Measurements from ENCODE around the gene MYO3B. TPM values are rescaled to one million over a fixed set of nuclear protein-coding genes. Genes with fewer than 3 reads are reported as not detected.

MYO3B gene
- total RNA-seq, 1 experiment from 2014 or later, result 0.52 TPM

- H3K36me3 ChIP-seq (ENCODE audit: insufficient read depth, low read length, poor library complexity, severe bottlenecking), result no peaks in the 10 kb centered on the region
- peaks cover 3% of the 10 kb centered on the region for H3K9me3 ChIP-seq (ENCODE audit: low read depth, low read length, poor library complexity, severe bottlenecking)
- ChIA-PET POLR2A (ENCODE audit: low non-redundant PET) (no interaction called here), CTCF (no interaction called here)
- BruUV-seq (replicated peaks), result no TSS peak
- no peak overlapping the region for H3K4me3 ChIP-seq (ENCODE audit: low read depth, low read length, poor library complexity, severe bottlenecking)
- H3K27me3 ChIP-seq (replicated peaks; ENCODE audit: insufficient read depth, low read depth, low read length, poor library complexity), result no peaks in the 10 kb centered on the region
- no peak for DNase-seq (ENCODE audit: low spot score)
- H3K27ac ChIP-seq (ENCODE audit: low read depth, low read length, poor library complexity, severe bottlenecking), result no peak overlapping the region
- intact Hi-C loops (cut with micrococcal nuclease; ENCODE audit: unreplicated experiment), result no loop called here
- TF ChIP-seq EZH2 (IDR thresholded peaks at IDR 0.05; ENCODE audit: borderline replicate concordance, low read depth, low read length, poor library complexity, severe bottlenecking) (no peak), CTCF (conservative IDR thresholded peaks at IDR 0.05; ENCODE audit: low read depth, low read length) (no peak)
- H3K4me1 ChIP-seq (ENCODE audit: insufficient read depth, low read length, poor library complexity, severe bottlenecking), result peaks cover 24% of the 10 kb centered on the region
Measured at GRCh38 chr2:170147576-170147975, 30.4 kb upstream of the MYO3B start.

GRCh38 chr2:170148161-170148560 is 29.8 kb upstream of the MYO3B start:
- no peaks in the 10 kb centered on the region for H3K36me3 ChIP-seq (ENCODE audit: insufficient read depth, low read length, poor library complexity, severe bottlenecking)
- intact Hi-C loops (cut with micrococcal nuclease; ENCODE audit: unreplicated experiment), result no loop called here
- CTCF ChIA-PET, result no interaction called here
- H3K27me3 ChIP-seq (replicated peaks; ENCODE audit: insufficient read depth, low read depth, low read length, poor library complexity), result no peaks in the 10 kb centered on the region
- H3K27ac ChIP-seq (ENCODE audit: low read depth, low read length, poor library complexity, severe bottlenecking), result no peak overlapping the region
- peaks cover 22% of the 10 kb centered on the region for H3K4me1 ChIP-seq (ENCODE audit: insufficient read depth, low read length, poor library complexity, severe bottlenecking)
- no peak overlapping the region for H3K4me3 ChIP-seq (ENCODE audit: low read depth, low read length, poor library complexity, severe bottlenecking)
- TF ChIP-seq EZH2 (IDR thresholded peaks at IDR 0.05; ENCODE audit: borderline replicate concordance, low read depth, low read length, poor library complexity, severe bottlenecking), result no peak
- no peak for TF ChIP-seq CTCF (conservative IDR thresholded peaks at IDR 0.05; ENCODE audit: low read depth, low read length)
- no peak for DNase-seq (ENCODE audit: low spot score)
- POLR2A ChIA-PET (ENCODE audit: low non-redundant PET), result no interaction called here
- peaks cover 6% of the 10 kb centered on the region for H3K9me3 ChIP-seq (ENCODE audit: low read depth, low read length, poor library complexity, severe bottlenecking)
- BruUV-seq (replicated peaks), result no TSS peak

GRCh38 chr2:170152421-170152820 is 25.5 kb upstream of the MYO3B start:
- no TSS peak for BruUV-seq (replicated peaks)
- Histone ChIP-seq H3K4me1 (ENCODE audit: insufficient read depth, low read length, poor library complexity, severe bottlenecking) (peaks cover 33% of the 10 kb centered on the region), H3K9me3 (ENCODE audit: low read depth, low read length, poor library complexity, severe bottlenecking) (peaks cover 8% of the 10 kb centered on the region), H3K36me3 (ENCODE audit: insufficient read depth, low read length, poor library complexity, severe bottlenecking) (no peaks in the 10 kb centered on the region), H3K4me3 (ENCODE audit: low read depth, low read length, poor library complexity, severe bottlenecking) (no peak overlapping the region), H3K27ac (ENCODE audit: low read depth, low read length, poor library complexity, severe bottlenecking) (no peak overlapping the region), H3K27me3 (replicated peaks; ENCODE audit: insufficient read depth, low read depth, low read length, poor library complexity) (no peaks in the 10 kb centered on the region)
- TF ChIP-seq CTCF (conservative IDR thresholded peaks at IDR 0.05; ENCODE audit: low read depth, low read length) (no peak), EZH2 (IDR thresholded peaks at IDR 0.05; ENCODE audit: borderline replicate concordance, low read depth, low read length, poor library complexity, severe bottlenecking) (no peak)
- ChIA-PET POLR2A (ENCODE audit: low non-redundant PET) (no interaction called here), CTCF (no interaction called here)
- DNase-seq (ENCODE audit: low spot score), result no peak
- intact Hi-C loops (cut with micrococcal nuclease; ENCODE audit: unreplicated experiment), result no loop called here
